SKM-1 (cell line): ENCODE results near the gene GPR75.

ENCODE experiments used
- DNase-seq: peaks from one replicate; lab custom pipeline; 2025; ENCODE audit not compliant: unreplicated experiment; lab: John Stamatoyannopoulos, UW

Gene GPR75

GRCh38 chr2:53811601-53812000 is 48.2 kb downstream of the GPR75 start:
- no peak for DNase-seq
